GM12891 (cell line): ENCODE measurements around the gene THOP1.

ENCODE experiments used
- POLR2A ChIP-seq: IDR thresholded peaks from 2 replicates; pipeline ENCODE4 v1.6.1; 2011; ENCODE audit warnings: low read depth, low read length, control low read depth
- TAF1 ChIP-seq: IDR thresholded peaks from 2 replicates; pipeline ENCODE4 v1.6.1; 2011; ENCODE audit warnings: low read depth, low read length, control low read depth

DNA sequence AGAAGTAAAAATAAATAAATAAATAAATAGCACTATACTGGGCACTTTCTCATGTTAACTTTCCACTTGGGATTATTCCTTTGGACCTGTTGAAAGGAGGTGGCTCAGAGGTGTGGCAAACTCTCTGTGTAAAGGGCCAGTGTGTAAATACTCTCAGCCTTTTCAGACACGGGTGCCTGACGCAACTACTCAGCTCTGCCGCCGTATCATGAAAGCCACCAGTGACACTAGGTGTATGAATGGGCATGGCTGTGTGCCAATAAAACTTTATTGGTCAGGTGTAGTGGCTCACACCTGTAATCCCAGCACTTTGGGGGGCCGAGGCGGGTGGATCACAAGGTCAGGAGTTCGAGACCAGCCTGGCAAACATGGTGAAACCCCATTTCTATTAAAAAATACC is 25.3 kb upstream of the THOP1 start:
- TF ChIP-seq TAF1 (no peak), POLR2A (no peak)
